Measurements from ENCODE around the gene LRRTM4.
A peak's percentile ranks its signal among the peaks of the same experiment; 100 is the strongest.

GRCh38 chr2:76932550-76932949 lies 589.6 kb downstream of the LRRTM4 start:
- TF ChIP-seq, protein P1, sequence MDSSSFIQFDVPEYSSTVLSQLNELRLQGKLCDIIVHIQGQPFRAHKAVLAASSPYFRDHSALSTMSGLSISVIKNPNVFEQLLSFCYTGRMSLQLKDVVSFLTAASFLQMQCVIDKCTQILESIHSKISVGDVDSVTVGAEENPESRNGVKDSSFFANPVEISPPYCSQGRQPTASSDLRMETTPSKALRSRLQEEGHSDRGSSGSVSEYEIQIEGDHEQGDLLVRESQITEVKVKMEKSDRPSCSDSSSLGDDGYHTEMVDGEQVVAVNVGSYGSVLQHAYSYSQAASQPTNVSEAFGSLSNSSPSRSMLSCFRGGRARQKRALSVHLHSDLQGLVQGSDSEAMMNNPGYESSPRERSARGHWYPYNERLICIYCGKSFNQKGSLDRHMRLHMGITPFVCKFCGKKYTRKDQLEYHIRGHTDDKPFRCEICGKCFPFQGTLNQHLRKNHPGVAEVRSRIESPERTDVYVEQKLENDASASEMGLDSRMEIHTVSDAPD (CRISPR knock-in tag; IDR thresholded peaks at IDR 0.05), result no peak
- TF ChIP-seq, protein P2, sequence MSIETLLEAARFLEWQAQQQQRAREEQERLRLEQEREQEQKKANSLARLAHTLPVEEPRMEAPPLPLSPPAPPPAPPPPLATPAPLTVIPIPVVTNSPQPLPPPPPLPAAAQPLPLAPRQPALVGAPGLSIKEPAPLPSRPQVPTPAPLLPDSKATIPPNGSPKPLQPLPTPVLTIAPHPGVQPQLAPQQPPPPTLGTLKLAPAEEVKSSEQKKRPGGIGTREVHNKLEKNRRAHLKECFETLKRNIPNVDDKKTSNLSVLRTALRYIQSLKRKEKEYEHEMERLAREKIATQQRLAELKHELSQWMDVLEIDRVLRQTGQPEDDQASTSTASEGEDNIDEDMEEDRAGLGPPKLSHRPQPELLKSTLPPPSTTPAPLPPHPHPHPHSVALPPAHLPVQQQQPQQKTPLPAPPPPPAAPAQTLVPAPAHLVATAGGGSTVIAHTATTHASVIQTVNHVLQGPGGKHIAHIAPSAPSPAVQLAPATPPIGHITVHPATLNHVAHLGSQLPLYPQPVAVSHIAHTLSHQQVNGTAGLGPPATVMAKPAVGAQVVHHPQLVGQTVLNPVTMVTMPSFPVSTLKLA (IDR thresholded peaks at IDR 0.05), result peak; percentile 93
- TF ChIP-seq, protein P3, sequence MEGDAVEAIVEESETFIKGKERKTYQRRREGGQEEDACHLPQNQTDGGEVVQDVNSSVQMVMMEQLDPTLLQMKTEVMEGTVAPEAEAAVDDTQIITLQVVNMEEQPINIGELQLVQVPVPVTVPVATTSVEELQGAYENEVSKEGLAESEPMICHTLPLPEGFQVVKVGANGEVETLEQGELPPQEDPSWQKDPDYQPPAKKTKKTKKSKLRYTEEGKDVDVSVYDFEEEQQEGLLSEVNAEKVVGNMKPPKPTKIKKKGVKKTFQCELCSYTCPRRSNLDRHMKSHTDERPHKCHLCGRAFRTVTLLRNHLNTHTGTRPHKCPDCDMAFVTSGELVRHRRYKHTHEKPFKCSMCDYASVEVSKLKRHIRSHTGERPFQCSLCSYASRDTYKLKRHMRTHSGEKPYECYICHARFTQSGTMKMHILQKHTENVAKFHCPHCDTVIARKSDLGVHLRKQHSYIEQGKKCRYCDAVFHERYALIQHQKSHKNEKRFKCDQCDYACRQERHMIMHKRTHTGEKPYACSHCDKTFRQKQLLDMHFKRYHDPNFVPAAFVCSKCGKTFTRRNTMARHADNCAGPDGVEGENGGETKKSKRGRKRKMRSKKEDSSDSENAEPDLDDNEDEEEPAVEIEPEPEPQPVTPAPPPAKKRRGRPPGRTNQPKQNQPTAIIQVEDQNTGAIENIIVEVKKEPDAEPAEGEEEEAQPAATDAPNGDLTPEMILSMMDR (CRISPR knock-in tag; IDR thresholded peaks at IDR 0.05), result no peak
- no peak for TF ChIP-seq ZNF589 (CRISPR knock-in tag; conservative IDR thresholded peaks at IDR 0.05)
- no peak for TF ChIP-seq HNF4A (CRISPR knock-in tag; IDR thresholded peaks at IDR 0.05)
- TF ChIP-seq REST (IDR thresholded peaks at IDR 0.05; ENCODE audit: borderline replicate concordance in 1 of 2, low read depth in 1 of 2, low read length in 2 of 2), result no peak
- no peak for TF ChIP-seq ZFP41 (CRISPR knock-in tag; IDR thresholded peaks at IDR 0.05; ENCODE audit: borderline replicate concordance)
- TF ChIP-seq ZNF577 (CRISPR knock-in tag; IDR thresholded peaks at IDR 0.05; ENCODE audit: borderline replicate concordance, low read depth), result no peak
- TF ChIP-seq TARDBP (CRISPR knock-in tag; IDR thresholded peaks at IDR 0.05), result no peak
- no peak for TF ChIP-seq TOE1 (CRISPR knock-in tag; IDR thresholded peaks at IDR 0.05)
